GM11168 (cell line): ENCODE measurements around the gene MIA.

Experiments
- in situ Hi-C: fragments of 300-500 bp; cut with MboI; formaldehyde crosslinking; loops from one replicate; pipeline ENCODE4 v1.12.0; 2022; ENCODE audit warnings: low sequenced_read_pairs; ENCODE audit not compliant: unreplicated experiment

Gene MIA

DNA sequence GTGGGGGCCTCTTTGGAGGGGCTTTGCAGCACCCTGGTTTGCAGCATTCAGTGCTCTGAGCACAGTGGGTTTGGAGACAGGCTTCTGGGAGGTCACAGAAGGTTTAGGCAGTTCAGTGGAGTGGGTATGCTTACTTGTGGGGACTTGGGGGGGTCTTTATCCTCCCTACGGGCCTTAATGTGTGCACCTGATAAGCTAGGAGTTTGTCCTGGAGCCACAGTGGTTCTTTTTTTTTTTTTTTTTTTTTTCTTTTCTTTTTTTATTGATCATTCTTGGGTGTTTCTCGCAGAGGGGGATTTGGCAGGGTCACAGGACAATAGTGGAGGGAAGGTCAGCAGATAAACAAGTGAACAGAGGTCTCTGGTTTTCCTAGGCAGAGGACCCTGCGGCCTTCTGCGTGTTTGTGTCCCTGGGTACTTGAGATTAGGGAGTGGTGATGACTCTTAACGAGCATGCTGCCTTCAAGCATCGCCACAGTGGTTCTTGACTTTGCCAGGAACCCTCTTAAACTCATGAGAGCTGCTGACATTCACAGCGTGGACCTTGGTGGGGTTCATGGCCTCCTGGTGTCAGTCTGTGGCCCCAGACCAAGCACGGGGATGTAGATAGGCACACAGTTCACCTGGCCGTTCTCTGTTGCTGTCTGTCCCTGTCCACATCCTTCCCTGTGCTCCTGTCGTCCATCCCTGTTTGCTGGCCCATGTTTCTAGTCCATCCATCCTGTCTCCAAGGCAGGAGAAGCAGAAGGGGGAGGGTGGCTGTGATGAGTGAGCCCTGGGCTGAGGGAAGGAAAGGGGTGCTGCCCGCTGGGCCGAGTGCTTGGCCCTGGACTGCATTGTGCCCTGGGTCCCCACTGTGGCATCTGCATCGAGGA, 26.3 kb downstream of the MIA start:
- in situ Hi-C loops = no loop called here

GRCh38 chr19:40802300-40803169, 27.2 kb downstream of the MIA start:
- in situ Hi-C loops = no loop called here

- in situ Hi-C loops = no loop called here
Observed at GRCh38 chr19:40803170-40803856, 28.0 kb downstream of the MIA start.

DNA sequence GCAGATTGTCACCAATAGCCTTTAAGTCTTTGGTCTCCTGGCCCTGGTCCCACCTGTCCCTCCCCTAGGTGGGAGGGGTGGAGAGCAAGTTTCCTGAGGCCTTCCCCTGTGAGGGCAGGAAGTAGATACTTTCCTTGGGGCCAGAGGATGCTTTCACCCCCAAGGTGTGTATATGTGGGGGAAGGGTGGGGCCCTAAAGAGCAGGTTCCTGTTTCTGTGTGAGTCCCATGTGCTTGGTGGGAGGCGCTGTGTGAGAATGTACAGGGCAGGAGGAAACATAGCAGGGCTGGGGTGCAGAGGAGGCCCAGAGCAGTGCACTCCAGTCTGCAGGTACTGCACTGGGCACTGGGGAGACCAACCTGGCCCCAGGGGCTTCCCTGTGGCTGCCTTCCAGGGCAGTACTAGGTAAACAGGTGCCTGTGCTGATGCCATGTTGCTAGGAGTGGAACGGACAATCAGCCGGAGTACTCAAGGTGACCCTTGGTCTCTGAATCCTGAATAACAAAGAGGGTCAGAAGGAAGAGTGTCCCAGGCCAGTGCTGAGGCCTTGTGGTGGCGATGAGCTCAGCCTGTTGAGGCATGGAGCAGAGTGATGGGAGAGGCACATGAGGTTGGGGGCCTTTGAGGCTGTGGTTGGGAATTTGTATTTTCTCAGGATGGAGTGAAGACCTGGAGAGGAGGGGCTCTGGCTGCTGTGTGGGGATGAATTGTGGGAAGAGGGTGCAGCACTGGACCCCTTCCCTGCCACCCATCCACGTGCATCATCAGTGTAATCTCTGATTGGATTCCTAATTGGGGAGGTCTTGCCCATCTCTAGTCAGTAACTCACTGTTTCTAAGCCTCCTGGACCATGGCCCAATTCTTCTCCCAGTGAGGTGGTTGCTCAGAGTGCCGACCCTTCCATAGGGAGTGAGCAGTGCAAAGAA, 28.8 kb downstream of the MIA start:
- in situ Hi-C loops = no loop called here

- in situ Hi-C loops = no loop called here
Observed at GRCh38 chr19:40804783-40805242, 29.5 kb downstream of the MIA start.

GRCh38 chr19:40805258-40805868, 30.0 kb downstream of the MIA start:
- in situ Hi-C loops = no loop called here

- in situ Hi-C loops = no loop called here
Observed at GRCh38 chr19:40806423-40807146, 31.3 kb downstream of the MIA start.

GRCh38 chr19:40807147-40808020, 32.1 kb downstream of the MIA start:
- in situ Hi-C loops = no loop called here

DNA sequence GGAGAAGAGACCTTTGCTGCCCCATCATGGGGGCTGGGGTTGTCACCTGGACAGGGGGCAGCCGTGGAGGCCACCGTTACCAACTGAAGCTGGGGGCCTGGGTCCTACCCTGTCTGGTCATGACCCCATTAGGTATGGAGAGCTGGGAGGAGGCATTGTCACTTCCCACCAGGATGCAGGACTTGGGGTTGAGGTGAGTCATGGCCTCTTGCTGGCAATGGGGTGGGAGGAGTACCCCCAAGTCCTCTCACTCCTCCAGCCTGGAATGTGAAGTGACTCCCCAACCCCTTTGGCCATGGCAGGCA, 32.7 kb downstream of the MIA start:
- in situ Hi-C loops = no loop called here

DNA sequence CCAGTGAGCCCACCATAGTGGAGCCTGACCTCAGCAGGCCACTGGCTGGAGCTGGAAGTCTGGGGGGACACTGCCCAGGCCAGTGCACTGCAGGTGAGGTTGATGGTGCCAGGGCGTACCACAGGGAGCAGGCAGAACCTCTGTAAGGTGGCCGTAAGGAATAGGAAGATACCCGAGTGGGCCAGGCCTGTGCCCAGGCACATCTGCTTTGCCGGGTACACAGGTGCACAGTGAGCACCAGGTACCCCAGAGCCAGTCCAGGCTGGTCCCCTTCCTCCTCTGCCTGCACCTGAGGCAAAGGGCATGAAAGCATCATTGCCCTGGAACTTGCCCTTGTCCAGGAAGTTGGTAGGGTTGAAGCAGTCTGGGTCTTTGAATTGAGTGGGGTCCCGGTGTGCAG, 33.2 kb downstream of the MIA start:
- in situ Hi-C loops = no loop called here

DNA sequence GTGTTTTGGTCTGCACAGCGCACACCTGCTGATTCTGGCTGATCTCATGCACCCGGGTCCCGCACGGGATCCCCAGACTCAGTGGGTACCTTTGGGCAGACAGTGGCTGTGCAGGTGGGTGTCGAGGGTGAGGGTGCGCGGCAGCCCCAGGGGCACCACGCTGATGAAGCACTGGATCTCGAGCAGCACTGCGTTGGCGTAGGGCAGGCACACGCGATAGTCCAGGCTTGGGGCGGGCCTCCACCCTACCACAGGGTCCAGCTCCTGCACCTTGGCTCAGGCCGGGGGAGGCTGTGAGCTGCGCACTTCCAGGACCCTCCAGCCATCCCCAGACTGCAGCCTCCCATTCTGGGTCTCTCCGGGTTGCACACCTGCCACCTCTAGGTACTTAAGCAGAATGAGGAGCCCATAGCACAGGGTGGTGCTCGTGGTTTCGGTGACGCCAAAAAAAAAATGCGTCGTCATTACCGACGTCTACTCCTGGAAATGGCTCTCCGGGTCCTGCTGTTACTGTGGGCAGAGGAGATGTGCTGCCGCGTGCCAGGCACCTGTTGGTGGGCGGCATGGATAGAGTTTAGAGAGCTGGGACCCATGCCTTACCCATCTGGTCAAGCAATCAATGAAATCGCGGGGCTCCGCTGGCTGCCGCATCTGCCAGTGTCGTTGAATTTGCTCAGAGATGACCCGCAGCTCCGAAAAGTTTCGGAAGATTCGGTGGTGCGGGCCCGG, 34.2 kb downstream of the MIA start:
- in situ Hi-C loops = loop anchor here (5.0 kb wide), 1 partner anchor 152 kb away; no protein-coding TSS in a partner anchor

GRCh38 chr19:40810160-40810559, 34.8 kb downstream of the MIA start:
- in situ Hi-C loops = loop anchor here (5.0 kb wide), 1 partner anchor 153 kb away; no protein-coding TSS in a partner anchor

DNA sequence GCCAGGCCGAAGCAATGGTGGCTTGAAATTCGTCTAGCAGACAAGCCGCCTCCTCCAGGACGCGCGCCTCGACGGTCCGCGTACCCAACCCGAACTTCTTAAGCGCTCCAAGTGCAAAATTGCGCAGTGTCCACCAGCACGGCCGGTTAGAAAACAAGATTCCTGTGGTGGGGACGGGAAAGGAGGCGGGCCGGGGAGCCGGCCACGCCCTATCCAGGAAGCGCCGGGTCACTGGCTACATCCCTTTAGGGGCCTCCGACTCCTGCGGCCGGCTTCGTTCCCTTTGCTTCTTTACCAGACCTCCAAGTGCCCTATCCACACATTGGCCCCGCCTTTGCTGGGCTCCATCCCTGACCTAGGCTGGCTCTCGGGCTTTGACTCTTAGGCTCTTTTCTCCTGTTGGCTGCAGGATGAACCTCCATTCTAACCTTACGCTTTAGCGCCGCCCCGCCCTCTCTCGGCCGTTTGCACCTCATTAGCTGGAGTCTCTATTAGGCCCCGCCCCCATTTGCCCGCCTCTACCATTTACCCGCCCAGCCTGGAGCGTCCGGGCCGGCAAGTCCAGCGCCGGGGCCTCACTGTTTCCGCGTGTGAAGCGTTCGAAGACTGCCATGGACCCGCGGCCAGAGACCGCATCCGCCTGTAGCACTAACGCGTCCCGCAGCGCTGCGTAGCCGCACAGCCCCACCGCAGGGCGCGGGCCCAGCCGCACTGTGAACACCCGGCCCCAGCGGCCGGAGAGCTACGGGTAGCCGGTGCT, 35.5 kb downstream of the MIA start:
- in situ Hi-C loops = loop anchor here (5.0 kb wide), 1 partner anchor 154 kb away; no protein-coding TSS in a partner anchor

DNA sequence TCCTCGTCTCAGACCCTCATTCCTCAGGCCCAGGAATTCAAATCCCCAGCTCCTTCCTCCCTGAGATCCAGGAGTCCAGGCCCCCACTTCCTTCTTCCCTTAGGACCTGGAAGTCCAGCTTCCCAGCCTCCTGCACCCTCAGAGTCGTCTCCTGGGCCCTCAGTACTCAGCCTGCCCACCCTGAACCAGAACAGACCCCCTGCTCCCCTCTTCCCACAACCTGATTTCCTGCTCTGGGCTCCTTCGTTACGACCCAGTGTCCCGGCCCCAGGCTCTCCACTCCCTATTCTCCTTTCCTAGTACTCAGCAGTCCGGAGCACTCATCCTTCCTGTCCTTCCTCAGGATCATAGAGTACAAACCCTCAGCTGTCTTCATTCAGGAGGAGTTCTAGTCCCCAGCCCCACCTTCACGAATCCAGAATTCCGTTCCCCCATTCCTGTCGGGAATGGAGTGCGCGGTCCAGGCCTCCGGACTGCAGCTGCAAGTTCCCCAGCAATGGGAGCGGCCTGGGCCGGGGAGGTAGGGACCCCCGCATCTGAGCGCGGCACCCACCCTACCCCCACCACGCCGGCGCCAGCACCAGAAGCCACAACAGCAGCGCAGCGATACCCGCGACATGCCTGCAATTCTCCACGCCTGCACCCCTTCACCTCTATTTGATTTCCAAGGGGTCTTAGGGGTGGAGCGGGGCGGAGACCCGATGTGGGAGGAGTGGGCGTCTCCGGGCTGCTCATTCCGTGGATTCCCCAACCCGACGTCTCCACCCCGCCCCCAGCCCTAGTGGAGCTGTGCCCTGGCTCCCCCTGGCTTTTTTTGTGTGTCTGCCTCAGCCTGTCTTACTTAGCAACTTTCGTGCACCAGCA, 36.4 kb downstream of the MIA start:
- in situ Hi-C loops = loop anchor here (5.0 kb wide), 1 partner anchor 154 kb away; no protein-coding TSS in a partner anchor

GRCh38 chr19:40812571-40812970, 37.2 kb downstream of the MIA start:
- in situ Hi-C loops = loop anchor here (5.0 kb wide), 1 partner anchor 155 kb away; no protein-coding TSS in a partner anchor
